K562 (cell line): Measurements from ENCODE around the gene C14orf180.

Experiments used
- MTA2 ChIP-seq: fragments of 450-650 bp; IDR thresholded peaks from 2 replicates; pipeline ENCODE4 v1.6.1; 2016; ENCODE audit warnings: low read depth
- RNF2 ChIP-seq: sonication (generic); IDR thresholded peaks from 2 replicates; pipeline ENCODE4 v1.6.1; 2016
- ZC3H11A ChIP-seq: IDR thresholded peaks from 2 replicates; pipeline ENCODE4 v1.6.1; 2012; ENCODE audit warnings: low read depth, low read length, improper control_type of control experiment
- ZNF449 ChIP-seq: fragments of 250-450 bp; sonication (Bioruptor Pico); IDR thresholded peaks from 2 replicates; pipeline ENCODE4 v1.8.0; 2022; ENCODE audit warnings: moderate library complexity, mild to moderate bottlenecking, inconsistent platforms

GRCh38 chr14:104611881-104612280, 32.3 kb downstream of the C14orf180 start:
- TF ChIP-seq ZNF449 (CRISPR knock-in tag) (no peak), ZC3H11A (no peak), RNF2 (no peak), MTA2 (no peak)
